WTC11 (cell line): ENCODE measurements around the gene TMEM191C.
"Not testable (repeated sequence)": the region's sequence is repeated elsewhere in the genome, so short reads cannot be mapped to it uniquely, and the experiment has no call there.

Experiments
- CREB1 ChIP-seq: sonication (generic); formaldehyde crosslinking; IDR thresholded peaks from 2 replicates; pipeline ENCODE4 v1.8.0; 2023; ENCODE audit warnings: mild to moderate bottlenecking, missing genetic modification reagents
- ETV6 ChIP-seq: sonication (generic); formaldehyde crosslinking; IDR thresholded peaks from 2 replicates; pipeline ENCODE4 v1.8.1; 2022; ENCODE audit warnings: mild to moderate bottlenecking, missing genetic modification reagents
- SMAD4 ChIP-seq: sonication (generic); formaldehyde crosslinking; IDR thresholded peaks from 2 replicates; pipeline ENCODE4 v1.8.0; 2022; ENCODE audit warnings: mild to moderate bottlenecking, missing genetic modification reagents
- ZNF671 ChIP-seq: fragments of 250-450 bp; sonication (Bioruptor Pico); IDR thresholded peaks from 2 replicates; pipeline ENCODE4 v1.8.0; 2021; ENCODE audit warnings: mild to moderate bottlenecking
- TF ChIP-seq, protein P1 (sequence below): fragments of 200-600 bp; IDR thresholded peaks from 2 replicates; pipeline ENCODE4 v1.8.0; 2022; ENCODE audit warnings: antibody characterized with exemption
- TF ChIP-seq, protein P2 (sequence below): sonication (generic); formaldehyde crosslinking; IDR thresholded peaks from 2 replicates; pipeline ENCODE4 v1.8.1; 2023; ENCODE audit warnings: mild to moderate bottlenecking, missing genetic modification reagents
- TF ChIP-seq, protein P3 (sequence below): sonication (generic); formaldehyde crosslinking; IDR thresholded peaks from 2 replicates; pipeline ENCODE4 v1.8.1; 2023; ENCODE audit warnings: mild to moderate bottlenecking, missing genetic modification reagents, moderate library complexity

DNA sequence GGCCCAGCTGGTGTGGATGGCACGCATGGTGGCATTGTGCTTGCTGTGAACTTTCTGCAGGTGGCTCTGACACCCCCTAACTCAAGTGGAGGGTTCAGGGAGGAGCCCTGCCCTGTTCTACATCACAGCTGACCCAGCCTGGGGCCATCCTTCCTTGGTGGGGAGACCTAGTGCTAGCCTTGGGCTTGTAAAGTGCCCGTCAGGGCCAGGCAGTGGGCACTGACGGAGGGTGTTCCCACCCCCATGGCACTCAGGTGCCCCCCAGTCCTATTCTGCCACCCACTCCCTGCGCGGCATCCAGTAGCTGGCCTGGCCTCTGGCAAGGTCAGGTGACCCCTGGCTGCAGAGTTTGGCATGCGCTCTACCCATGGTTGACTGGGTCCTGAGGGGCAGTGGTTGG lies 26.0 kb upstream of the TMEM191C start:
- TF ChIP-seq SMAD4; ZNF671 (CRISPR knock-in tag); ETV6 (CRISPR knock-in tag); CREB1: not testable (repeated sequence)
- TF ChIP-seq, protein P1, sequence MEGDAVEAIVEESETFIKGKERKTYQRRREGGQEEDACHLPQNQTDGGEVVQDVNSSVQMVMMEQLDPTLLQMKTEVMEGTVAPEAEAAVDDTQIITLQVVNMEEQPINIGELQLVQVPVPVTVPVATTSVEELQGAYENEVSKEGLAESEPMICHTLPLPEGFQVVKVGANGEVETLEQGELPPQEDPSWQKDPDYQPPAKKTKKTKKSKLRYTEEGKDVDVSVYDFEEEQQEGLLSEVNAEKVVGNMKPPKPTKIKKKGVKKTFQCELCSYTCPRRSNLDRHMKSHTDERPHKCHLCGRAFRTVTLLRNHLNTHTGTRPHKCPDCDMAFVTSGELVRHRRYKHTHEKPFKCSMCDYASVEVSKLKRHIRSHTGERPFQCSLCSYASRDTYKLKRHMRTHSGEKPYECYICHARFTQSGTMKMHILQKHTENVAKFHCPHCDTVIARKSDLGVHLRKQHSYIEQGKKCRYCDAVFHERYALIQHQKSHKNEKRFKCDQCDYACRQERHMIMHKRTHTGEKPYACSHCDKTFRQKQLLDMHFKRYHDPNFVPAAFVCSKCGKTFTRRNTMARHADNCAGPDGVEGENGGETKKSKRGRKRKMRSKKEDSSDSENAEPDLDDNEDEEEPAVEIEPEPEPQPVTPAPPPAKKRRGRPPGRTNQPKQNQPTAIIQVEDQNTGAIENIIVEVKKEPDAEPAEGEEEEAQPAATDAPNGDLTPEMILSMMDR, result not testable (repeated sequence)
- TF ChIP-seq, protein P2, sequence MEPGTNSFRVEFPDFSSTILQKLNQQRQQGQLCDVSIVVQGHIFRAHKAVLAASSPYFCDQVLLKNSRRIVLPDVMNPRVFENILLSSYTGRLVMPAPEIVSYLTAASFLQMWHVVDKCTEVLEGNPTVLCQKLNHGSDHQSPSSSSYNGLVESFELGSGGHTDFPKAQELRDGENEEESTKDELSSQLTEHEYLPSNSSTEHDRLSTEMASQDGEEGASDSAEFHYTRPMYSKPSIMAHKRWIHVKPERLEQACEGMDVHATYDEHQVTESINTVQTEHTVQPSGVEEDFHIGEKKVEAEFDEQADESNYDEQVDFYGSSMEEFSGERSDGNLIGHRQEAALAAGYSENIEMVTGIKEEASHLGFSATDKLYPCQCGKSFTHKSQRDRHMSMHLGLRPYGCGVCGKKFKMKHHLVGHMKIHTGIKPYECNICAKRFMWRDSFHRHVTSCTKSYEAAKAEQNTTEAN (CRISPR knock-in tag), result not testable (repeated sequence)
- TF ChIP-seq, protein P3, sequence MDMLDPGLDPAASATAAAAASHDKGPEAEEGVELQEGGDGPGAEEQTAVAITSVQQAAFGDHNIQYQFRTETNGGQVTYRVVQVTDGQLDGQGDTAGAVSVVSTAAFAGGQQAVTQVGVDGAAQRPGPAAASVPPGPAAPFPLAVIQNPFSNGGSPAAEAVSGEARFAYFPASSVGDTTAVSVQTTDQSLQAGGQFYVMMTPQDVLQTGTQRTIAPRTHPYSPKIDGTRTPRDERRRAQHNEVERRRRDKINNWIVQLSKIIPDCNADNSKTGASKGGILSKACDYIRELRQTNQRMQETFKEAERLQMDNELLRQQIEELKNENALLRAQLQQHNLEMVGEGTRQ, result not testable (repeated sequence)
